Measurements from ENCODE around the gene ZNF516. TPM values are rescaled to one million over a fixed set of nuclear protein-coding genes. Genes with fewer than 3 reads are reported as not detected.

ZNF516 gene
- total and polyA plus RNA-seq, 2 experiments from 2014 or later, result 17.8 to 29.4 TPM

GRCh38 chr18:76466410-76466991, 28.5 kb downstream of the ZNF516 start:
- H3K4me2 ChIP-seq (ENCODE audit: unreplicated experiment), result no peak overlapping the region
- H3K9me3 ChIP-seq (ENCODE audit: low read depth), result no peaks in the 10 kb centered on the region
- H3F3A ChIP-seq (ENCODE audit: insufficient read depth), result no peaks in the 10 kb centered on the region
- in situ Hi-C loops (cut with MboI), result no loop called here
- H4K20me1 ChIP-seq (ENCODE audit: insufficient read depth), result no peaks in the 10 kb centered on the region
- H3K9ac ChIP-seq, result no peak overlapping the region
- WGBS, 2 experiments (ENCODE audit: low coverage in 1 of 2, low lambda C conversion rate in 2 of 2, missing lambda C conversion rate in 2 of 2), result 92 to 93% methylated on average over 20 of the region's 20 CpGs
- no peak overlapping the region for H2AFZ ChIP-seq
- peaks cover 98% of the 10 kb centered on the region for H3K79me2 ChIP-seq (ENCODE audit: insufficient read depth)
- no peak overlapping the region for H3K4me3 ChIP-seq
- no peak for DNase-seq
- no peak for TF ChIP-seq EZH2 (IDR thresholded peaks at IDR 0.05; ENCODE audit: insufficient read depth, poor library complexity, severe bottlenecking)
- TF ChIP-seq EZH2phosphoT487 (IDR thresholded peaks at IDR 0.05; ENCODE audit: insufficient read depth, low read depth), result no peak
- H3K9me2 ChIP-seq (ENCODE audit: insufficient read depth), result no peaks in the 10 kb centered on the region
- no peak overlapping the region for H3K27ac ChIP-seq
- H3K4me1 ChIP-seq (ENCODE audit: insufficient read depth), result peaks cover 25% of the 10 kb centered on the region
- H3K36me3 ChIP-seq (ENCODE audit: low read depth), result no peaks in the 10 kb centered on the region
- H3K27me3 ChIP-seq (replicated peaks; ENCODE audit: insufficient read depth), result no peaks in the 10 kb centered on the region

DNA sequence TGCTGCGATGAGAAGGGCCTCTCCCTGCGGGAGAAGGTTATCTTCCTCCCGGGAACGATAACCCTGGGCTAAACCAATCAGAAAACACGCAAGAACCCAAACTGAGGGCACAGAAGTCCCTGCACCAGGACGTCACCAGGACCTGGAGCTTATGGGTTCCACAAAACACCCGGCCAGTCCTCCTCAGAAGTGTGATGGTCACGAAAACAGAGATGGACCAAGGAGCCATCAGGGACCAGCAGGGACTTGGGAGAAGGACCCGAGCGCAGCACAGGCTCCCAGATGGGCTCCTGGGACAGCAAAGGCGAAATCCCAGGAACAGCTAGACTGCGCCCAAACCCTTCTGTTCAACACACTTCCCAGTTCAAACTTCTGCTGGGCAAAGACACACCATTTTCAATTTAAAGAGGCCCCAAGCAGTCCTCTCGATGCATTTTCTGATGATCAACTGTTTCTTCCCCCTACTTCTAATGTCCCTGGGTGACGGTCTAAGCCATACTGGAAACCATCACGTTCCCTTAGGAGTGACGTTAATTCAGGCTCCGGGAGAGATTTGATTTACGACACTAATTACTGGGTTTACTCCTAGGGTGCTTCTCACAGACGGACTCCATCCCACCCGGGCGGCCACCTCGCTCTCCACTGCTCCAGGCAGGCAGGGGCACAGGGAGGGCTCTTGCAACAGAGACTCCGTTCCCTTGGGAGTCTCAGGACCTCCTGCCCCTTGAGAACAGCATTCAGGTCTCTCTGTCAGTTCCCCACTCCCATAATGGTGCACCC, 29.2 kb downstream of the ZNF516 start:
- in situ Hi-C loops (cut with MboI), result no loop called here
- DNase-seq, result no peak

DNA sequence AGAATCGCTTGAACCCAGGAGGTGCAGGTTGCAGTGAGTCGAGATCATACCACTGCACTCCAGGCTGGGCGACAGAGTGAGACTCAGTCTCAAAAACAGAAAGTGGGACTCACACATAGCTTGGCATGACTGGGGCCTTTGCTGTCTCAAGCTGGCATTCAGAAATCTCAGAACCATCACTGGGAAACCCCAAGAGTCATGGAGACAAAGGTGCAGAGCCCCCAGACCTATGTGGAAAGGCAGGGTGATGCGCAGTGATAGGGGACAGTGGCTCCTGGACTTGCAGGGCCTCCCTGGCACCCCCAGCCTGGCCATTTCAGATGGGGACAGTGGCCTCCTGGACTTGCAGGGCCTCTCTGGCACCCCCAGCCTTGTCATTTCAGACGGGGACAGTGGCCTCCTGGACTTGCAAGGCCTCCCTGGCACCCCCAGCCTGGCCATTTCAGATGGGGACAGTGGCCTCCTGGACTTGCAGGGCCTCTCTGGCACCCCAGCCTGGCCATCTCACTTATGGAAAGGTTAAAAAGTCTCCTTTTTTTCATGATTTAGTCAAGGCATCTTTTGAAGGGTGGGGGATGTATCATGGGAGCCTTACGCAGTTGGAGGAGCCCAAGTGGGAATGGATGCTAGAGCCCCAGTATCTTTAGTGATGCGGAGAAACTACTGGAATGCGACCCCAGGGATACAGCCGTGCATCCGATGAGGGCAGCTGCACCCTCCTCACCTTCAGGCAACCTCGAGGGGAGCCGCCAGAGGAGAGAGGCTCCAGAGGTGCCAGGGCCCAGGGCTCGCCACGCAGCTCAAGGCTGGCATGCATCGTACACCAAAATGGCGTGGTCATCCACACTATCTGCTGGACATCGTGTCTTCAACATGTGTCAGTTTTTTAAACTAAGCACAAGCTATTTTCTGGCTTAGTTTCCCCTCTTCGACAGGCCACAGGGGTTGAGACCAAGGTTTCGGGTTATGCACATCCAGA, 30.5 kb downstream of the ZNF516 start:
- Histone ChIP-seq H4K20me1 (ENCODE audit: insufficient read depth) (no peaks in the 10 kb centered on the region), H3K4me3 (no peak overlapping the region), H3F3A (ENCODE audit: insufficient read depth) (peaks cover 10% of the 10 kb centered on the region; the same call in 1 of the 2 replicates), H3K27ac (no peak overlapping the region), H3K9ac (no peak overlapping the region), H3K27me3 (replicated peaks; ENCODE audit: insufficient read depth) (no peaks in the 10 kb centered on the region), H3K79me2 (ENCODE audit: insufficient read depth) (peaks cover 93% of the 10 kb centered on the region), H3K9me3 (ENCODE audit: low read depth) (no peaks in the 10 kb centered on the region), H3K4me2 (ENCODE audit: unreplicated experiment) (no peak overlapping the region), H2AFZ (no peak overlapping the region), H3K4me1 (ENCODE audit: insufficient read depth) (peaks cover 23% of the 10 kb centered on the region), H3K9me2 (ENCODE audit: insufficient read depth) (no peaks in the 10 kb centered on the region), H3K36me3 (ENCODE audit: low read depth) (no peaks in the 10 kb centered on the region)
- TF ChIP-seq EZH2 (IDR thresholded peaks at IDR 0.05; ENCODE audit: insufficient read depth, poor library complexity, severe bottlenecking) (no peak), EZH2phosphoT487 (IDR thresholded peaks at IDR 0.05; ENCODE audit: insufficient read depth, low read depth) (no peak)
- WGBS, 2 experiments (ENCODE audit: low coverage in 1 of 2, low lambda C conversion rate in 2 of 2, missing lambda C conversion rate in 2 of 2), result 93 to 95% methylated on average over 19 of the region's 19 CpGs
- DNase-seq, result no peak
- in situ Hi-C loops (cut with MboI), result no loop called here

More for the DNA sequence above, 29.2 kb downstream of the ZNF516 start:
- no peak overlapping the region for H3K27ac ChIP-seq
- no peaks in the 10 kb centered on the region for H3K9me3 ChIP-seq (ENCODE audit: low read depth)
- peaks cover 98% of the 10 kb centered on the region for H3K79me2 ChIP-seq (ENCODE audit: insufficient read depth)
- H3F3A ChIP-seq (ENCODE audit: insufficient read depth), result 0 out of 2 replicates have a peak, but pooled peaks cover under 1% of the 10 kb centered on the region
- peaks cover 25% of the 10 kb centered on the region for H3K4me1 ChIP-seq (ENCODE audit: insufficient read depth)
- H3K36me3 ChIP-seq (ENCODE audit: low read depth), result no peaks in the 10 kb centered on the region
- no peaks in the 10 kb centered on the region for H3K9me2 ChIP-seq (ENCODE audit: insufficient read depth)
- no peak overlapping the region for H3K4me2 ChIP-seq (ENCODE audit: unreplicated experiment)
- H4K20me1 ChIP-seq (ENCODE audit: insufficient read depth), result no peaks in the 10 kb centered on the region
- no peak overlapping the region for H3K4me3 ChIP-seq
- H2AFZ ChIP-seq, result no peak overlapping the region
- TF ChIP-seq EZH2phosphoT487 (IDR thresholded peaks at IDR 0.05; ENCODE audit: insufficient read depth, low read depth) (no peak), EZH2 (IDR thresholded peaks at IDR 0.05; ENCODE audit: insufficient read depth, poor library complexity, severe bottlenecking) (no peak)
- no peaks in the 10 kb centered on the region for H3K27me3 ChIP-seq (replicated peaks; ENCODE audit: insufficient read depth)
- WGBS, 2 experiments (ENCODE audit: low coverage in 1 of 2, low lambda C conversion rate in 2 of 2, missing lambda C conversion rate in 2 of 2), result 97 to 98% methylated on average over 23 of the region's 23 CpGs
- H3K9ac ChIP-seq, result no peak overlapping the region

- Histone ChIP-seq H3F3A (ENCODE audit: insufficient read depth) (peaks cover 17% of the 10 kb centered on the region; the same call in 1 of the 2 replicates), H3K9ac (no peak overlapping the region), H3K9me2 (ENCODE audit: insufficient read depth) (no peaks in the 10 kb centered on the region), H4K20me1 (ENCODE audit: insufficient read depth) (no peaks in the 10 kb centered on the region), H3K4me2 (ENCODE audit: unreplicated experiment) (no peak overlapping the region), H2AFZ (no peak overlapping the region), H3K9me3 (ENCODE audit: low read depth) (no peaks in the 10 kb centered on the region), H3K4me1 (ENCODE audit: insufficient read depth) (peaks cover 22% of the 10 kb centered on the region), H3K27ac (no peak overlapping the region), H3K4me3 (no peak overlapping the region), H3K79me2 (ENCODE audit: insufficient read depth) (peaks cover 92% of the 10 kb centered on the region), H3K27me3 (replicated peaks; ENCODE audit: insufficient read depth) (no peaks in the 10 kb centered on the region), H3K36me3 (ENCODE audit: low read depth) (no peaks in the 10 kb centered on the region)
- WGBS, 2 experiments (ENCODE audit: low coverage in 1 of 2, low lambda C conversion rate in 2 of 2, missing lambda C conversion rate in 2 of 2), result 91 to 92% methylated on average over 14 of the region's 14 CpGs
- DNase-seq, result no peak
- TF ChIP-seq EZH2phosphoT487 (IDR thresholded peaks at IDR 0.05; ENCODE audit: insufficient read depth, low read depth), result no peak
- no peak for TF ChIP-seq EZH2 (IDR thresholded peaks at IDR 0.05; ENCODE audit: insufficient read depth, poor library complexity, severe bottlenecking)
- in situ Hi-C loops (cut with MboI), result no loop called here
Measured at GRCh38 chr18:76463872-76464271, 31.2 kb downstream of the ZNF516 start.

Measured in GM23248 (cell line).